Naive B cell (primary cell): ENCODE data around the gene CITED2. TPM values are rescaled to one million over a fixed set of nuclear protein-coding genes. Genes with fewer than 3 reads are reported as not detected.
A peak's percentile ranks its signal among the peaks of the same experiment; 100 is the strongest.
"Not testable (repeated sequence)": the region's sequence is repeated elsewhere in the genome, so short reads cannot be mapped to it uniquely, and the experiment has no call there.

Source experiments
- ATAC-seq, 2 donors: fragments of 150-1000 bp; cut with Tn5 transposase; 2 replicates each; pipeline ENCODE4 v1.10.0; 2021; ENCODE audit warnings: low read depth in 2 of 2, mild to moderate bottlenecking in 2 of 2, moderate library complexity in 2 of 2
- DNase-seq: peaks from one replicate; pipeline ENCODE4 v3.0.0; 2022
- H3K27ac Mint-ChIP-seq, 6 donors: one replicate each; pipeline ENCODE4 v1.8.0; 2020 to 2022; ENCODE audit warnings: mild to moderate bottlenecking in 6 of 6, mixed read lengths in 6 of 6, moderate library complexity in 5 of 6, inconsistent platforms in 2 of 6
- H3K27me3 Mint-ChIP-seq, 3 donors: one replicate each; pipeline ENCODE4 v1.8.0; 2021 to 2022; ENCODE audit warnings: mixed read lengths in 3 of 3, mild to moderate bottlenecking in 1 of 3
- H3K36me3 Mint-ChIP-seq, 2 donors: one replicate each; pipeline ENCODE4 v1.8.0; 2020 to 2022; ENCODE audit warnings: mixed read lengths in 2 of 2, inconsistent platforms in 1 of 2, mild to moderate bottlenecking in 1 of 2
- H3K4me1 Mint-ChIP-seq, 3 donors: one replicate each; pipeline ENCODE4 v1.8.0; 2020 to 2022; ENCODE audit warnings: mixed read lengths in 3 of 3, inconsistent platforms in 1 of 3, mild to moderate bottlenecking in 1 of 3, moderate library complexity in 1 of 3
- H3K4me3 Mint-ChIP-seq, 8 donors: one replicate each; pipeline ENCODE4 v1.8.0; 2020 to 2022; ENCODE audit warnings: mild to moderate bottlenecking in 8 of 8, mixed read lengths in 8 of 8, moderate library complexity in 8 of 8, inconsistent platforms in 2 of 8
- H3K9me3 Mint-ChIP-seq, 7 donors: one replicate each; pipeline ENCODE4 v1.8.0; 2020 to 2022; ENCODE audit warnings: mixed read lengths in 7 of 7, mild to moderate bottlenecking in 5 of 7, inconsistent platforms in 2 of 7, moderate library complexity in 1 of 7
- polyA plus RNA-seq, 6 donors: library from polyadenylated mRNA; unstranded; fragments of 300-500 nt; fragmentation: Illumina TruSeq; gene quantifications; one replicate each; pipeline ENCODE4 v1.2.3, GENCODE V29; 2021; ENCODE audit warnings: low read depth in 6 of 6

The CITED2 gene
- polyA plus RNA-seq, 6 donors from 2014 or later, result 6.0 to 19.3 (median 16.5) TPM

DNA sequence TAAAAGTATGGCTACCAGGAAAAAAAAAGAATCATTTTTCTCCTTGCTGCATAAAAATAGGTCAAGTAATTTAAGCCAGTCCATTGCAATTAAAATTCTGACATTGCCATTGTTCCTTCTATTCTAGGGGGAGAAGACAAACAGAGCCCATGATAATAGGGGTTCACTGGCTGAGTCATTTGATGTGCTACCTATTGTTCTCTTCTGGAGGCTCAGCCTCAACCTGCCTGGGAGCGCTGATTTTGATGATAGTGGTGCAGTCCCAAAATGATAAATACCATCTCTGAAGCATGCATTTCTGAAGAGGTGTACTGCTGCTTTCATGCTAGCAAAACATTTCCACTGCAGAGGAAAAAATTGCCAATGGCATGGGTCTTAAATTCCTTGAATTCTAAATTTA is 5.8 kb downstream of the CITED2 start:
- Mint-ChIP-seq H3K27ac (no peak overlapping the region), H3K4me1 (peaks cover 8 to 34% (median 21%) of the 10 kb centered on the region in 3 donors), H3K36me3 (no peaks in the 10 kb centered on the region), H3K27me3 (no peaks in the 10 kb centered on the region), H3K9me3 (no peaks in the 10 kb centered on the region), H3K4me3 (no peak overlapping the region)
- DNase-seq (no peak), ATAC-seq (no peak)

- DNase-seq, result no peak
- H3K4me1 Mint-ChIP-seq, result peaks cover 8 to 35% (median 22%) of the 10 kb centered on the region in 3 donors
- H3K27me3 Mint-ChIP-seq, result no peaks in the 10 kb centered on the region
- ATAC-seq, result no peak
- H3K27ac Mint-ChIP-seq, result peak overlapping the region in 1 of 6 donors; percentile 44
- no peaks in the 10 kb centered on the region for H3K36me3 Mint-ChIP-seq
- no peaks in the 10 kb centered on the region for H3K9me3 Mint-ChIP-seq
- no peak overlapping the region for H3K4me3 Mint-ChIP-seq
Observed at GRCh38 chr6:139367810-139368351, 6.6 kb downstream of the CITED2 start.

DNA sequence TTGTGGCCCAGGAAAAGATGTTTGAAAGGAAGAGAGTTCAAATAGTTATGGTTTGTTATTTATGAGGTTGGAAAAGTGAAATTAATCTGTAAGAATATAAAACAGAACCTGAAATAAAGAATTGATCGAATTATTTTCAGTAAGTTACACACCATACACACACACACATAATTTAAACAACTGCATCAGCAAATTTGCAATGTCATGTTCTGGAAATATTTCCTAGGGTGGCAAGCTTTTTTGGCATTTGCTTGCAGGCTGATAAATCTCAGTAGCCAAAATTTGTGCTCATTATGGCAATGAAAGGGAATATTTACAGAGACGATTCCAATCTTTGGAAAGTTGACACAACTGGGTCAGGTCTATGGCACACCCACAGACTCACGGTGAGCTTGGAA is 9.5 kb downstream of the CITED2 start:
- no peaks in the 10 kb centered on the region for H3K9me3 Mint-ChIP-seq
- no peak overlapping the region for H3K4me3 Mint-ChIP-seq
- peaks cover 14 to 30% (median 29%) of the 10 kb centered on the region in 3 donors for H3K4me1 Mint-ChIP-seq
- DNase-seq (no peak), ATAC-seq (no peak)
- no peaks in the 10 kb centered on the region for H3K27me3 Mint-ChIP-seq
- H3K36me3 Mint-ChIP-seq, result no peaks in the 10 kb centered on the region
- peak overlapping the region in 1 of 6 donors; percentile 58 for H3K27ac Mint-ChIP-seq

DNA sequence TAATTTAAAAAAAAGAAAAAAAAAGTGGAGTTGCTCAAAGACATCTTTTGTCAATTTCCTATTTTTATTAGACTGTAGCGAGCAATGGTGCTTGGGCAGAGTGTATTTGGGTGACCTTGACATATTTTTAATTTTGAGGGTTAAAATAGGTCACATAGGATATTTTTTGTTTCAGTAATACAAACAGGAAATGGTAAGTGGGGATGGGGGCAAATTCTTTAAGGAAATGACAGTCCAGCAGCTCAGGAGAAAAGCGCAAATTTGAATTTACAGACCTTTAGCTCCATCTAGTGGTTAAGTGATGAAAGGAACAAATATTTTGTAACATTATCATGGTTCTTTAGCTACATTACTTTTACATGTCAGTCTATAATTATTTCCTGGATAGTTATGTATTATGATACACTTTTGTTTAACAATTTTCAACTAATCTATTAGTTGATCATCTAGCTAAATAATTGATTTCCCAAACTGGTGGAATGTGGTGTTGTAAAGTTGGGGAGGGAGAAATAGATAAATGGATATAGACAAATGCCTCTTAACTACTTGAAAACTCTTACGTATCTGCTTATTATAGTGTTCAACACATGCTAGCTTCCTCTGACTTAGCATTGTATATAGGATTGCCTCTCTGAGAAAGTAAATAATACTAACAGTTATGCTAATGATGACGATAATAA is 10.0 kb downstream of the CITED2 start:
- H3K4me3 Mint-ChIP-seq, result peak overlapping the region in 1 of 8 donors; percentile 41

GRCh38 chr6:139363797-139364196 is 10.7 kb downstream of the CITED2 start:
- not testable (repeated sequence) for ATAC-seq, H3K27ac Mint-ChIP-seq, H3K36me3 Mint-ChIP-seq, H3K9me3 Mint-ChIP-seq, DNase-seq, H3K27me3 Mint-ChIP-seq, H3K4me3 Mint-ChIP-seq
- peaks cover 11 to 25% (median 24%) of the 10 kb centered on the region in 3 donors for H3K4me1 Mint-ChIP-seq

More for the DNA sequence above, 10.0 kb downstream of the CITED2 start:
- ATAC-seq (peak; percentile 42 to 52), DNase-seq (peak; percentile 51)
- peaks cover 11 to 25% (median 24%) of the 10 kb centered on the region in 3 donors for H3K4me1 Mint-ChIP-seq
- H3K27ac Mint-ChIP-seq, result peak overlapping the region in 2 of 6 donors; percentile 21 to 58
- no peaks in the 10 kb centered on the region for H3K9me3 Mint-ChIP-seq
- H3K27me3 Mint-ChIP-seq, result no peaks in the 10 kb centered on the region
- H3K36me3 Mint-ChIP-seq, result no peaks in the 10 kb centered on the region

DNA sequence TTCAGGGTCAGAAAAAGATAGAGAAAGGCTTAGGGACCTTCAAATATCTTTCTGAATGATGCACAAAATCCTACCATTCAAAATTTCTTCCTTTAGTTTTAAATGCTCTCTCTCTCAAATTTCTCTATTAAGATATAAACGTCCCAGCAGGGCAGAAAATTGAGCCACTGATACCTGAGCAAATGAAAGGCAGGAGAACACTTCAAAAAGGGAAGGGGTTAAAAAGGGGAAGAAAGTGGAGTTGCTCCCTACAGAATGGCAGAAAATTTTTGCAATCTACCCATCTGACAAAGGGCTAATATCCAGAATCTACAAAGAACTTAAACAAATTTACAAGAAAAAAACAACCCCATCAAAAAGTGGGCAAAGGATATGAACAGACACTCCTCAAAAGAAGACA is 11.3 kb downstream of the CITED2 start:
- not testable (repeated sequence) for H3K27ac Mint-ChIP-seq, DNase-seq, H3K27me3 Mint-ChIP-seq, ATAC-seq, H3K9me3 Mint-ChIP-seq, H3K4me3 Mint-ChIP-seq
- H3K4me1 Mint-ChIP-seq, result peaks cover 11 to 25% (median 24%) of the 10 kb centered on the region in 3 donors
- peaks cover 0 to 10% of the 10 kb centered on the region in 2 donors for H3K36me3 Mint-ChIP-seq

- Mint-ChIP-seq H3K9me3 (no peaks in the 10 kb centered on the region), H3K4me1 (peaks cover 11 to 25% (median 24%) of the 10 kb centered on the region in 3 donors), H3K4me3 (no peak overlapping the region), H3K36me3 (peaks cover 0 to 11% of the 10 kb centered on the region in 2 donors), H3K27ac (peak overlapping the region in 2 of 6 donors; percentile 50 to 85), H3K27me3 (no peaks in the 10 kb centered on the region)
- DNase-seq (no peak), ATAC-seq (no peak)
Observed at GRCh38 chr6:139361211-139361610, 13.2 kb downstream of the CITED2 start.

GRCh38 chr6:139356924-139357323 is 17.5 kb downstream of the CITED2 start:
- Mint-ChIP-seq H3K4me3 (no peak overlapping the region), H3K36me3 (peaks cover 0 to 17% of the 10 kb centered on the region in 2 donors), H3K27me3 (no peaks in the 10 kb centered on the region), H3K9me3 (peaks cover 0 to 4% (median 0%) of the 10 kb centered on the region in 7 donors), H3K27ac (no peak overlapping the region), H3K4me1 (peaks cover 8 to 16% (median 13%) of the 10 kb centered on the region in 3 donors)
- DNase-seq (no peak), ATAC-seq (no peak)

- peaks cover 1 to 6% (median 4%) of the 10 kb centered on the region in 3 donors for H3K4me1 Mint-ChIP-seq
- no peak for ATAC-seq
- peaks cover 0 to 4% (median 0%) of the 10 kb centered on the region in 7 donors for H3K9me3 Mint-ChIP-seq
- H3K27me3 Mint-ChIP-seq, result no peaks in the 10 kb centered on the region
- no peak overlapping the region for H3K4me3 Mint-ChIP-seq
- no peak for DNase-seq
- H3K27ac Mint-ChIP-seq, result peak overlapping the region in 1 of 6 donors; percentile 27
- H3K36me3 Mint-ChIP-seq, result peaks cover 0 to 17% of the 10 kb centered on the region in 2 donors
Observed at GRCh38 chr6:139355777-139356445, 18.5 kb downstream of the CITED2 start.

GRCh38 chr6:139355172-139355571 is 19.3 kb downstream of the CITED2 start:
- H3K4me3 Mint-ChIP-seq, result no peak overlapping the region
- no peaks in the 10 kb centered on the region for H3K27me3 Mint-ChIP-seq
- no peak overlapping the region for H3K27ac Mint-ChIP-seq

GRCh38 chr6:139354189-139354588 is 20.3 kb downstream of the CITED2 start:
- Mint-ChIP-seq H3K4me1 (peaks cover 0 to 4% (median 0%) of the 10 kb centered on the region in 3 donors), H3K27ac (no peak overlapping the region), H3K9me3 (peaks cover 0 to 4% (median 0%) of the 10 kb centered on the region in 7 donors), H3K36me3 (peaks cover 0 to 17% of the 10 kb centered on the region in 2 donors), H3K27me3 (no peaks in the 10 kb centered on the region), H3K4me3 (no peak overlapping the region)
- ATAC-seq, result no peak
- DNase-seq, result no peak

More at GRCh38 chr6:139355172-139355571, 19.3 kb downstream of the CITED2 start:
- no peaks in the 10 kb centered on the region for H3K4me1 Mint-ChIP-seq
- ATAC-seq (no peak), DNase-seq (no peak)
- peaks cover 0 to 4% (median 0%) of the 10 kb centered on the region in 7 donors for H3K9me3 Mint-ChIP-seq
- peaks cover 0 to 17% of the 10 kb centered on the region in 2 donors for H3K36me3 Mint-ChIP-seq

DNA sequence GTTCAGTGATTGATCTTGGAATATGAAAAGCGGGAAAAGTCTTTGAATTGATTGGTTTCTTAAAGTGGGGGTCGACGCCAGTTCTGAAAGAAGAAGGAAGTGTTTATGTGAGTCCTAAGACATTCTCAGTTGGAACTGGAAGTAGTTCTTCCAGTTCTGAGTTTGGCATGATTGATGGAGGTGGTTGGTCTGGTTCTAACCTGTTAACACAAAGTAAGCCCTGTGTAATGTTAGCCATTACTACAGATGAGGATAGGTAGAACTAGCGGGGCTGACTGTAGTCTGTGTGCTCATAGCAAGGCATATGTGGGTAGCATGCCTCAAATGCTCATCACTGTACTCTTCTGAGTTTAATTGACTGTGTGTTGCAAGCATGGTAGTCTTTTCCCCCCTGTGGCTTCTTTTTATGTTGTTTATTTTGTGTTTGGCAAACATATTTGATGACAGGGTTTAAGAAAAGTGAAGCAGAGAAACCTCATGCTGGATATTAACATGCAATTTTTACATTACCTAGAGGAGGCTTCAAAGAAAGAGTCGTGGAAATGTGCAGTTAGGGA is 24.9 kb downstream of the CITED2 start:
- Mint-ChIP-seq H3K36me3 (no peaks in the 10 kb centered on the region), H3K4me1 (peaks cover 0 to 4% (median 0%) of the 10 kb centered on the region in 3 donors), H3K27ac (no peak overlapping the region), H3K9me3 (no peaks in the 10 kb centered on the region), H3K27me3 (no peaks in the 10 kb centered on the region), H3K4me3 (no peak overlapping the region)
- ATAC-seq, result no peak
- no peak for DNase-seq

- no peaks in the 10 kb centered on the region for H3K27me3 Mint-ChIP-seq
- no peak overlapping the region for H3K27ac Mint-ChIP-seq
- H3K4me3 Mint-ChIP-seq, result no peak overlapping the region
- no peak for ATAC-seq
- H3K9me3 Mint-ChIP-seq, result no peaks in the 10 kb centered on the region
- no peaks in the 10 kb centered on the region for H3K36me3 Mint-ChIP-seq
- no peak for DNase-seq
- H3K4me1 Mint-ChIP-seq, result peaks cover 0 to 8% (median 0%) of the 10 kb centered on the region in 3 donors
Observed at GRCh38 chr6:139346392-139346791, 28.1 kb downstream of the CITED2 start.
